HG02798 (cell line): ENCODE results near the gene PHAF1.
"Not testable (repeated sequence)": the region's sequence is repeated elsewhere in the genome, so short reads cannot be mapped to it uniquely, and the experiment has no call there.

Experiments used
- ATAC-seq: cut with Tn5 transposase; IDR thresholded peaks from one replicate; pipeline ENCODE4 v1.9.1; 2021; ENCODE audit warnings: mild to moderate bottlenecking; ENCODE audit not compliant: unreplicated experiment, poor library complexity

Gene PHAF1

DNA sequence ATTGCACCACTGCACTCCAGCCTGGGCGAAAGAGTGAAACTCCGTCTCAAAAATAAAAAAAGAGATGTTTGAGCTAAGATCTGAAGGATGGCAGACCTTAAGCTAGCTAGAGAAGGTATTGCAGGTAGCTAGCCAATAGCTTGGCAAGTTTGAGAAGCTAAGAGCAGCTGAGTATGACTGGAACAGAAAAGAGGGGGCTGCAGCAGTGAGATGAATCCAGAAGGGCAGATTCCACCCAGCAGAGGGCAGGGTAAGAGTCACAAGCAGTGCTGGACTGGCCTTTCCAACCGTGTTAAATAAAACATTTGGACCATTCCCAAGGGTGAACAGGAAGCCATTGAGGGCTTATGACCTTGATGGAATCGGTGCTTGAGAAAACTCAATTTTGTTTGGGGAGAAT, 5.7 kb upstream of the PHAF1 start:
- no peak for ATAC-seq

DNA sequence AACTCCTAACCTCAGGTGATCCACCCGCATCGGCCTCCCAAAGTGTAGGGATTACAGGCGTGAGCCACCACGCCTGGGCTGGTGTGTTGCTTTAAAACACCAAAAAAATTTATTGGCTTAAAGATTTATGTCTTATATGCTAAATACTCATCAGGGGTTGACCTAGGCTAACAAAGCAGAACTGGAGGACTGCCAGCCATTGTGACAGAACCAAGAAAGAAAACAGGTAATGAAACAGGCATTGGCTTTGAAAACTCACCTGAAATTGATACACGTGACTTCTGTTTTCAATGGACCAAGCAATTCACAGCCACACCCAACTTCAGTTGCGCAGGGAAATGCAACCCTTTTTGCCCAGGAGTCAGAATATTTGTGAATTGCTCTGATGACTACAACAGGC, 4.9 kb upstream of the PHAF1 start:
- ATAC-seq: no peak

DNA sequence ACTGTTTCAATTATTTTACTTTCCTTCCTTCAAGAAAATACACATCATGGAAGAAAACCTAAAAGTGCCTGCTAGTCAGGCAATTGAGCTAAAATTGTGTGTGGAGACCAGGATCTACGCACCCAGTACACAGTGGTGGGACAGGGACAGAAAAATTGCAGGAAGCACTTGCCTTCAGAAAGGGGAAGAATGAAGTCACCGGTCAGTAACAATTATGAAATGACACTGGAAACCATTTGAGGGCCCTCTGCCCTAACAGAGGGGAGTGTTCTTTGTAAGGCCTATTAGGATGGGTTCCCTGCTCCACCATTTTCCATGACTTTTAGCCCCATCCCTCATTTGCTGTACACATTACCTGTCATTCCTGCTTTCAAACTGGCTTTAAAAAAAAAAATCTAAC, 4.5 kb upstream of the PHAF1 start:
- ATAC-seq: no peak

DNA sequence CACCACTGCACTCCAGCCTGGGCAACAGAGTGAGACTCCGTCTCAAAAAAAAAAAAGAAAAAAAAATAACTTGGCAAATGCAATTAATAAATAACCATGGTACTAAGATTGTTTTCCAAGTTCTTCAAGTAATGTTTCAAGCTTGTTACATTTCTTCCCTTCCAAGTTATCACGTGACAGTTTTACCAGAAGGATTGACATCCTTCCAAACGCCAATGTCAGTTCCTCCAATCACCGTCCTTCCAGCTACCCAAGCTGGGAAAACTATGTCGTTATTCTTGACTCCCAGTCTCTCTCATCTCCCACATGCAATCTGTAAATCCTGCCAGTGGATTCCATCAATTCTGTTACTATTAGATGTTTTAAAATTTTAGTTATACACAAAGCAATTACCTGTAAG, 3.9 kb upstream of the PHAF1 start:
- ATAC-seq: no peak

- ATAC-seq: no peak
These were observed 1.3 kb upstream of the PHAF1 start for GRCh38 chr16:67108489-67108888.

DNA sequence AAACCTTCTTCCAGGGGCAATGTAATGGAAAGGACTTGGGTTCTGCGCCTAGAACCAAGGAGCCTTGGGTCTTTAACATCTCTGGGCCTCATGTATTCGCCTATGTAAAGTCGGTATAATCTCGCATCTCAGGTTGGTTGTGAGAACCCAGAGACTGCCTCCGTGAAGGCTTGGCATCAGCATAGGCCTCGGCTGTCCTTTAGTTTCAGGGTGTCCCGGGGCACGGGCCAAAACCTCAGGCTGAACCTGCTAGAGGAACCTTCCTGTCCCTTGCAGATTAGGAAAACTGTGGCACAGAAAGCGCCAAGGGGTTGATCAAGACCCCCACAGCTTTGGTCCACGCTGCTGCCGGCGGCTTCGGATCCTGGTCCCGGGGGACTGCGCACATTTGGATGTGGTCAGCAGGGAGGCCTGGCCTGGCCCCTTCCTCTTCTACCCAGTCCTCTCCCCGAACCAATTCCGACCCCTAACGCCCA, 772 bp upstream of the PHAF1 start:
- no peak for ATAC-seq

GRCh38 chr16:67111951-67112444, 2.3 kb downstream of the PHAF1 start:
- no peak for ATAC-seq

- ATAC-seq: no peak
These were observed 3.1 kb downstream of the PHAF1 start for GRCh38 chr16:67112591-67113399.

DNA sequence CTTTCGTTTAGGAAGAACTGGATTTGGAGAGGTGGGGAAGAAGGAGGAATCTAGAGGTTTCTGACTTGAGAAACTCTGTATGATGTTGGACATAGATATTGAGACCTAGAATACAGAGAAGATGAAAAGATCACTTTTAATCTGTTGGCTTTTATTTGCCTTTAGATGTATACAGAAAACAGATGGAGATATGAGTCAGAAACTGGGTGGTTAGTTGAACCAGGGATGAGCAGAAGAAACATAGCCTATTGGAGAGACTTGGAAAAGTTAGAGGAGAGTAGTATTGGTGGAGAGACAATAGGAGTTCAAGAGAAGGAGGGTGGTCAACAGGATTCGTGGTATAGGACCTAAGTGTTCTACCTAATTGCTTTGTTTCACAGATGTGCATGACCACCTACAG, 5.1 kb downstream of the PHAF1 start:
- no peak for ATAC-seq

DNA sequence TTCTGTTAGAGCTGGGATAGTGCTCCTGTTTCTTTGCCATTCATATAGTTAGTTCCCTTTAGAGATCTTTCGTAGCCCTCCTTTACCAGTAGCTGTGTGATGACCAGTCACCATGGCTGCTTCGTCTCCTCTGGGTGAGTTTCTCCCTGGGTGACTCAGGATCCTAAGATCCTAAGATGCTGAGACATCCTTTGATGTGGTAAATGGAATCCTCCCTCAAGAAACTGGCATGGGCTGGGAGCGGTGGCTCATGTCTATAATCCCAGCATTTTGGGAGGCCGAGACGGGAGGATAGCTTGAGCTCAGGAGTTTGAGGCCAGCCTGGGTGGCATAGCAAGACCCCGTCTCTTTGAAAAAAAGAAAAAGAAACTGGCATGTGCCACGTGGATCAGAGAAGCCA, 5.9 kb downstream of the PHAF1 start:
- ATAC-seq: no peak

DNA sequence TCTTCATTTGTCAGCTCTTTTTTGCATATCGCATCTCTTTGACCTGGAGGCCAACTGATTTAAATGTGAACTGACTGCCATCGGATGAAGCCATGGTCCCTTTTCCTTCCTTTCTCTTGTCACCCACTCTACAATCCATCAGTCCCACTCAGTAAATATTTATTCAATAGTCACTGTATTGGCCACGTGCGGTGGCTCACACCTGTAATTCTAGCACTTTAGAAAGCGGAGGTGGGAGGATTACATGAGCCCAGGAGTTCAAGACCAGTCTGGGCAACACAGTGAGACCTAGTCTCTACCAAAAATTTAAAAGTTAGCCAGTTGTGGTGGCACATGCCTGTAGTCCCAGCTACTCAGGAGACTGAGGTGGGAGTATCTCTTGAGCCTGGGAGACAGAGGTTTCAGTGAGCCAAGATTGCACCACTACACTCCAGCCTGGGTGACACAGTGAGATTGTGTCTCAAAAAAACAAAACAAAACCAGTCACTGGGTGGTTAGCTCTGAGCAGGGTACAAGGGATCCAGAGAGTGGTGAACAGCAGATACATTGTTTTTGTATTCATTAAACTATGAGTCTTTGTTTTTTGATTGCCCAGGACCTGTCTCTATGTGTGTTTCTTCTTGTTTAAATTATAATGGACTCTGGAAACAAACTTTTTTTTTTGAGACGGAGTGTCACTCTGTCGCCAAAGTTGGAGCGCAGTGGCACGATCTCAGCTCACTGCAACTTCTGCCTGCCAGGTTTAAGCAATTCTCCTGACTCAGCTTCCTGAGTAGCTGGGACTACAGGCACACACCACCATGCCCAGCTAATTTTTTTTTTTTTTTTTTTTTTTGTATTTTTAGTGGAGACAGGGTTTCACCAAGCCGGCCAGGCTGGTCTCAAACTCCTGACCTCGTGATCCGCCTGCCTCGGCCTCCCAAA, 6.9 kb downstream of the PHAF1 start:
- ATAC-seq: no peak

GRCh38 chr16:67117716-67118115, 8.0 kb downstream of the PHAF1 start:
- ATAC-seq: no peak

DNA sequence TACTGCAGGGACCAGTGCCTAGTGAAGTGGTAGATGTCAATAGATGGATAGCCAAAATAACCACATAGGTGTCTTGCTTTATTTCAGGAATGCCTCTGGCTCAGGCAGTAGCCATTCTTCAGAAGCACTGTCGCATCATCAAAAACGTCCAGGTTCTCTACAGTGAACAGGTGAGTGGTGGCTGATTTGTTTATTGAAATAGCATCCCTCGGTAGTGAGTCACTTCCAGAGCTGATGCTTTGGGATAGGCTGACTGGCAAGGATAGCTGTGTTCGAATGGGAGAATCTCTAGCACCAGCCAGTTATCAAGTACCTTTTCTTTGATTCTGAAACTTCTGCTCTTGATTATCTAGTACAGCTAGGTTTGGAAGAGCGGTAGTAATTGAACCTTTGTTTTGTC, 10.3 kb downstream of the PHAF1 start:
- no peak for ATAC-seq

- not testable (repeated sequence) for ATAC-seq
These were observed 13.1 kb downstream of the PHAF1 start for GRCh38 chr16:67122799-67123198.

GRCh38 chr16:67128417-67128816, 18.7 kb downstream of the PHAF1 start:
- ATAC-seq: no peak

- no peak for ATAC-seq
These were observed 19.1 kb downstream of the PHAF1 start for GRCh38 chr16:67128887-67129286.

DNA sequence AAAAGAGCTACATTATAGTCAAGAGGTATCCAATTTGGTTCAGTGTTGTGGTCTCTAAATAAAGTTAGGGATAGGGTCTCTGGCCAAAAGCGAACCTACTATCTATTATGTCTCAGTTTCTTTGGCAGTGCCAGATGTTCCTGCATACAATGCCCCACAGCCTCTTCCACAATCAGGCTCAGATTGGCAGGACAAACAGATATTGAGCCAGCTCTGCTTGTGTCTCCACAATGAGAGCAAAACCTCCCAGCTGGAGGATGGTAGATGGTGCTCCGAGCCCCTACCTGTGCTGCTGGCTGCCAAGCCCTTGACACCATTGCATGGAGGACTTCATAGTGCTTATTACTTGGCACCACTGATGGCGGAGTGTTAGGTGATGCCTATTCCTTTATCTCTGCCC, 19.7 kb downstream of the PHAF1 start:
- no peak for ATAC-seq

- ATAC-seq: no peak
These were observed 27.9 kb downstream of the PHAF1 start for GRCh38 chr16:67137605-67138004.

- no peak for ATAC-seq
These were observed 31.6 kb downstream of the PHAF1 start for GRCh38 chr16:67141391-67141790.

DNA sequence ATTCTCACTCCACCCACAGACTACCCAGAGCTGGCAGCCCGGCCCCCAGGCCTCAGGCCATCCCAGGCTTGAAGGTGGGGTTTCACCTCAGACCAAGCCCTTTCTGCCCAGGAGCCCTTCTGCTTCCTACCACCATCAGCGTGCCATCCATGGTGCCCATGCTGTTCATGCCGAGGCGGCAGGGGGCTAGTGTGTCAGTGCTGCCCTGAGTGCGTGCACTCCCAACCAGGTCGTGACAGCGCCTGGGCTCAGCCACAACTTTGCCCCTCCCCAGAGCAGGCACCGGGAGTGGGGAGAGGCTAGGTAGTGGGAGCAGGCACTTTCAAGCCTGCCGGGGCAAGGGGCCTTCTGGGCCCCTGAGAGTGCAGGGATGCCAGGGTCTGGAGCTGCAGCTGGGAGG, 32.6 kb downstream of the PHAF1 start:
- no peak for ATAC-seq

GRCh38 chr16:67144943-67145342, 35.2 kb downstream of the PHAF1 start:
- no peak for ATAC-seq
